ENCODE measurements around the gene TRIO. TPM values are rescaled to one million over a fixed set of nuclear protein-coding genes. Genes with fewer than 3 reads are reported as not detected.

Gene TRIO
- total RNA-seq, 2 experiments from 2014 or later, result 3.5 to 6.6 TPM

- Mint-ChIP-seq H3K27ac (no peak overlapping the region), H3K4me3 (no peak overlapping the region), H3K4me1 (ENCODE audit: low read depth) (peaks cover 7% of the 10 kb centered on the region), H3K36me3 (ENCODE audit: low read depth) (no peaks in the 10 kb centered on the region), H3K27me3 (ENCODE audit: low read depth) (no peaks in the 10 kb centered on the region), H3K9me3 (ENCODE audit: insufficient read depth) (no peaks in the 10 kb centered on the region)
- ATAC-seq (no peak), DNase-seq (no peak)
- POLR2A ChIA-PET, result interaction anchor here (0.6 to 1.2 kb wide), 2 partner anchors 9 to 10 kb away, joined by 3 read pairs; no protein-coding TSS in a partner anchor
- CTCF ChIA-PET, result interaction anchor here (1.1 kb wide), 1 partner anchor 174 kb away, joined by 3 read pairs; no protein-coding TSS in a partner anchor
Measured at GRCh38 chr5:14475045-14475444, 331.9 kb downstream of the TRIO start.

GRCh38 chr5:14476786-14477435 is 333.8 kb downstream of the TRIO start:
- H3K9me3 Mint-ChIP-seq (ENCODE audit: insufficient read depth), result no peaks in the 10 kb centered on the region
- no peaks in the 10 kb centered on the region for H3K36me3 Mint-ChIP-seq (ENCODE audit: low read depth)
- H3K27me3 Mint-ChIP-seq (ENCODE audit: low read depth), result no peaks in the 10 kb centered on the region
- ChIA-PET POLR2A (no interaction called here), CTCF (no interaction called here)
- ATAC-seq (no peak), DNase-seq (no peak)
- H3K27ac Mint-ChIP-seq, result no peak overlapping the region
- no peak overlapping the region for H3K4me3 Mint-ChIP-seq
- H3K4me1 Mint-ChIP-seq (ENCODE audit: low read depth), result peaks cover 7% of the 10 kb centered on the region

GRCh38 chr5:14479143-14479696 is 336.1 kb downstream of the TRIO start:
- ChIA-PET CTCF (no interaction called here), POLR2A (no interaction called here)
- H3K36me3 Mint-ChIP-seq (ENCODE audit: low read depth), result no peaks in the 10 kb centered on the region
- H3K4me3 Mint-ChIP-seq, result no peak overlapping the region
- H3K27me3 Mint-ChIP-seq (ENCODE audit: low read depth), result no peaks in the 10 kb centered on the region
- H3K9me3 Mint-ChIP-seq (ENCODE audit: insufficient read depth), result no peaks in the 10 kb centered on the region
- H3K27ac Mint-ChIP-seq, result no peak overlapping the region
- ATAC-seq (no peak), DNase-seq (no peak)
- peaks cover 4% of the 10 kb centered on the region for H3K4me1 Mint-ChIP-seq (ENCODE audit: low read depth)

- Mint-ChIP-seq H3K27ac (no peak overlapping the region), H3K27me3 (ENCODE audit: low read depth) (no peaks in the 10 kb centered on the region), H3K4me3 (no peak overlapping the region), H3K9me3 (ENCODE audit: insufficient read depth) (no peaks in the 10 kb centered on the region), H3K4me1 (ENCODE audit: low read depth) (peaks cover 13% of the 10 kb centered on the region), H3K36me3 (ENCODE audit: low read depth) (no peaks in the 10 kb centered on the region)
- POLR2A ChIA-PET, result no interaction called here
- DNase-seq (no peak), ATAC-seq (no peak)
- CTCF ChIA-PET, result interaction anchor here (1.1 kb wide), 1 partner anchor 129 kb away, joined by 4 read pairs; no protein-coding TSS in a partner anchor
Measured at GRCh38 chr5:14481349-14481748, 338.2 kb downstream of the TRIO start.

GRCh38 chr5:14482085-14482484 is 338.9 kb downstream of the TRIO start:
- DNase-seq (no peak), ATAC-seq (no peak)
- no peaks in the 10 kb centered on the region for H3K9me3 Mint-ChIP-seq (ENCODE audit: insufficient read depth)
- no peak overlapping the region for H3K4me3 Mint-ChIP-seq
- peaks cover 13% of the 10 kb centered on the region for H3K4me1 Mint-ChIP-seq (ENCODE audit: low read depth)
- ChIA-PET POLR2A (no interaction called here), CTCF (interaction anchor here (1.1 kb wide), 1 partner anchor 130 kb away, joined by 4 read pairs; no protein-coding TSS in a partner anchor)
- H3K27ac Mint-ChIP-seq, result no peak overlapping the region
- no peaks in the 10 kb centered on the region for H3K27me3 Mint-ChIP-seq (ENCODE audit: low read depth)
- no peaks in the 10 kb centered on the region for H3K36me3 Mint-ChIP-seq (ENCODE audit: low read depth)

GRCh38 chr5:14483504-14484157 is 340.5 kb downstream of the TRIO start:
- ChIA-PET CTCF (no interaction called here), POLR2A (no interaction called here)
- DNase-seq (no peak), ATAC-seq (no peak)
- no peaks in the 10 kb centered on the region for H3K27me3 Mint-ChIP-seq (ENCODE audit: low read depth)
- peak overlapping the region; percentile 18 for H3K27ac Mint-ChIP-seq
- peaks cover 13% of the 10 kb centered on the region for H3K4me1 Mint-ChIP-seq (ENCODE audit: low read depth)
- H3K4me3 Mint-ChIP-seq, result no peak overlapping the region
- no peaks in the 10 kb centered on the region for H3K9me3 Mint-ChIP-seq (ENCODE audit: insufficient read depth)
- H3K36me3 Mint-ChIP-seq (ENCODE audit: low read depth), result no peaks in the 10 kb centered on the region

GRCh38 chr5:14486486-14486885 is 343.3 kb downstream of the TRIO start:
- H3K36me3 Mint-ChIP-seq (ENCODE audit: low read depth), result no peaks in the 10 kb centered on the region
- DNase-seq (no peak), ATAC-seq (no peak)
- no peaks in the 10 kb centered on the region for H3K9me3 Mint-ChIP-seq (ENCODE audit: insufficient read depth)
- ChIA-PET POLR2A (no interaction called here), CTCF (no interaction called here)
- H3K4me1 Mint-ChIP-seq (ENCODE audit: low read depth), result peaks cover 9% of the 10 kb centered on the region
- no peak overlapping the region for H3K4me3 Mint-ChIP-seq
- H3K27ac Mint-ChIP-seq, result no peak overlapping the region
- H3K27me3 Mint-ChIP-seq (ENCODE audit: low read depth), result no peaks in the 10 kb centered on the region

- DNase-seq (no peak), ATAC-seq (no peak)
- H3K9me3 Mint-ChIP-seq (ENCODE audit: insufficient read depth), result no peaks in the 10 kb centered on the region
- H3K4me1 Mint-ChIP-seq (ENCODE audit: low read depth), result peaks cover 9% of the 10 kb centered on the region
- H3K27me3 Mint-ChIP-seq (ENCODE audit: low read depth), result no peaks in the 10 kb centered on the region
- H3K36me3 Mint-ChIP-seq (ENCODE audit: low read depth), result no peaks in the 10 kb centered on the region
- ChIA-PET POLR2A (no interaction called here), CTCF (no interaction called here)
- no peak overlapping the region for H3K27ac Mint-ChIP-seq
- H3K4me3 Mint-ChIP-seq, result no peak overlapping the region
Measured at GRCh38 chr5:14486996-14487896, 344.1 kb downstream of the TRIO start.

GRCh38 chr5:14487897-14488570 is 344.9 kb downstream of the TRIO start:
- no peak for DNase-seq
- CTCF ChIA-PET, result no interaction called here
- no peaks in the 10 kb centered on the region for H3K27me3 Mint-ChIP-seq (ENCODE audit: low read depth)
- no peaks in the 10 kb centered on the region for H3K9me3 Mint-ChIP-seq (ENCODE audit: insufficient read depth)
- H3K4me1 Mint-ChIP-seq (ENCODE audit: low read depth), result peaks cover 9% of the 10 kb centered on the region
- no peak overlapping the region for H3K4me3 Mint-ChIP-seq
- no peak for ATAC-seq
- no peaks in the 10 kb centered on the region for H3K36me3 Mint-ChIP-seq (ENCODE audit: low read depth)
- H3K27ac Mint-ChIP-seq, result no peak overlapping the region
- POLR2A ChIA-PET, result no interaction called here

GRCh38 chr5:14488709-14489108 is 345.6 kb downstream of the TRIO start:
- Mint-ChIP-seq H3K9me3 (ENCODE audit: insufficient read depth) (no peaks in the 10 kb centered on the region), H3K27me3 (ENCODE audit: low read depth) (no peaks in the 10 kb centered on the region), H3K4me3 (no peak overlapping the region), H3K4me1 (ENCODE audit: low read depth) (peaks cover 9% of the 10 kb centered on the region), H3K36me3 (ENCODE audit: low read depth) (no peaks in the 10 kb centered on the region), H3K27ac (no peak overlapping the region)
- ChIA-PET POLR2A (no interaction called here), CTCF (no interaction called here)
- no peak for ATAC-seq
- no peak for DNase-seq

- ChIA-PET POLR2A (no interaction called here), CTCF (interaction anchor here (1.3 kb wide), 1 partner anchor 138 kb away, joined by 3 read pairs; no protein-coding TSS in a partner anchor)
- peaks cover 7% of the 10 kb centered on the region for H3K4me1 Mint-ChIP-seq (ENCODE audit: low read depth)
- H3K4me3 Mint-ChIP-seq, result no peak overlapping the region
- H3K27ac Mint-ChIP-seq, result no peak overlapping the region
- ATAC-seq (no peak), DNase-seq (no peak)
- no peaks in the 10 kb centered on the region for H3K36me3 Mint-ChIP-seq (ENCODE audit: low read depth)
- H3K27me3 Mint-ChIP-seq (ENCODE audit: low read depth), result no peaks in the 10 kb centered on the region
- H3K9me3 Mint-ChIP-seq (ENCODE audit: insufficient read depth), result no peaks in the 10 kb centered on the region
Measured at GRCh38 chr5:14489643-14490042, 346.5 kb downstream of the TRIO start.
